Measurements from ENCODE around the gene DLL1.

Gene DLL1

DNA sequence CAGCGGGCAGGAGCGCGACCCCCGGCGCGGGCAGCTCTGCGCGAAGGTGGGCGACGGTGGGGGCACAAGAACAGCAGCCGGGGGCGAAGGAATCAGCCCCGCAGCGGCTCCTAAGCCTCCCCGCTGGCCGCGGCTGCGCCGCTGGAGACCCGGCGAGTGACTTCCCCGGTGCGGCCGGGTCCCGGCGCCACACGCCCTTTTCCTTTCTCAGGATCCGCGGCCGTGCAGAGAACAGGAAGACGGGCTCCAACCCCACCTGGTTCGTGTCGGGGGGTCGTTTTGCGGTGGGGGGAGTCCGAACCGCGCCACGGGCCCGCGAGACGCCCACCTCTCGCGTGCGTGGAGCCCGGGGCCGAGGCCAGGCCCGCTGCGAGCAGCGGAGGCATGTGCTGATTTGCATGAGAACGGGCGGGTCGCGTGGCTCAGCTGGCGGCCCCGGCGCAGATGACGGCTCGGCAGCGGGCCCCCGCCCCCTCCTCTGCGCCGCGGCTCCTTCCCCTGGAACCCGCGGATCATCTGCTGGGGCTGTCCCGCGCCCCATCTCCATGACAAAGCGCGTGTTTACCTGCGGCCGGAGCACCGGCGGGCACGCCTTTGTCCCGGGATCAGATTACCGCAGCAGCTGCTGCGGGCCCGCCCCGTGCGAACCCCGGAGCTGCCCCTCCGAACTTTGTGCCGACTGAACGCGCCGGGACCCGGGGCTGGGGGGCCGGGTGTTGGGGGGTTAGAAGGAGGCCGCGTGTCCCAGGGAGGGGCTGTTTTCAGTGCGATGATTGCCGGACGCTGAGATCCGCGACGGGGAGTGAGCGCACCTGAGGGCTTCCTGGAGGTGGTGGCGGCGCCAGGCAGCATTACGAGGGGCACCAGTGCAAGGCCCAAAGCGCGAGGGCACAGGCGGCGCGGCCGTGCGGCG is 4.9 kb upstream of the DLL1 start:
- DNase-seq: peak; percentile 87

- DNase-seq: no peak
Observed at GRCh38 chr6:170294813-170295509, 4.1 kb upstream of the DLL1 start.

- no peak for DNase-seq
Observed at GRCh38 chr6:170294298-170294730, 3.4 kb upstream of the DLL1 start.

GRCh38 chr6:170293341-170294231 is 2.7 kb upstream of the DLL1 start:
- DNase-seq: no peak

GRCh38 chr6:170292407-170293158 is 1.7 kb upstream of the DLL1 start:
- no peak for DNase-seq

DNA sequence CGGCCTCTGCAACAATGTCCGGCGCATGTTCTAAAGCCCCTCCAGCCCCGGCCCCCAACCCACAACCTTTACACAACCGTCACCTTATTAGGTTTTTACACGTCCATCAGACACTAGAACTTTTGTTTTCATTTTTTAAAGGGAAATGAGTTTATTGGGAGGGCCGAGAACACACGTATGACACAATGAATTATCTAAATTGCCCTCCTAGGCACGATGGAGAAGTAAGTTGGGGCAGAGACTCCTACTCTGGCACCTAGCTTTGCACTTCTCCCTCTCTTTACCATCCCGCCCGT is 1.2 kb upstream of the DLL1 start:
- no peak for DNase-seq

DNA sequence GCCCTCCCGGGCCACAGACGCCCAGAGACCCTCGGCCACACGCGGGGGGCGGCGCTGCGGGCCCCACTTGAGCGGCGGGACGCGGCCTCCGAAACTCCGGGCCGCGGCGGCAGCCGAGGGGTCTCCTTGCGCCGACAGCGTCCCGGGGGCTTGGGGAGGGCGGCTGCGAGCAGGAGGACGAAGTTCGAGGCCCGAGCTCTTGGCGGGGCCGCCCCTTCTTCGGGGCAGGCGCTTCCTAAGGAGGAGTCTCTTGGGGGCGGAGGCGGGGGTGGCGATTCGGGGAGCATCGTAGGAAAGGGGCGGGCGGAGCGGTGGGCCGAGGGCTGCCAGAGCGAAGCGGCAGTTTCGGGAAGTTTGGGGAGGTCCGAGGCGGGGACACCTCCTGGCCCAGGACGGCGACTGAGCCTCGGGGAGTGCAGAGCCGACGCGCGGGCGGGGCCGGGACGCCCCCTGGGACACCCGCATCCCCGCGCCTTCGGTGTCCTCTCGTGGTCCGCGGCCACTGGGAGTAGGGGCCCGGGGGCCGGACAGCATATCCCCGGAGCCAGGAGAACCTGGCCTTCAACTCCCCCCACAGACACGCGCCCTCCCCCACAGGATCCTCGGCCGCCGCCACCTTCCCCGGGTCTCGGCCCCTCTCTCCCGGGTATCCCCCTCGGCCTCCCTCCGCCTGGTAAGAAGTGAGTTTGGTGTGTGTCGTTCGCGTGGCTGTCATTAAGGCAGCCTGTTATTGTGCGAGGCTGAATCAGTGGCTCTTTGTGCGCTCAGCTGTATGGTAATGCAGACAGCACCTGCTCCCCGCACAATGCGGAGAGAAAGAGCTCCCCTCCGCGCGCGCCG is 613 bp upstream of the DLL1 start:
- DNase-seq: no peak

DNA sequence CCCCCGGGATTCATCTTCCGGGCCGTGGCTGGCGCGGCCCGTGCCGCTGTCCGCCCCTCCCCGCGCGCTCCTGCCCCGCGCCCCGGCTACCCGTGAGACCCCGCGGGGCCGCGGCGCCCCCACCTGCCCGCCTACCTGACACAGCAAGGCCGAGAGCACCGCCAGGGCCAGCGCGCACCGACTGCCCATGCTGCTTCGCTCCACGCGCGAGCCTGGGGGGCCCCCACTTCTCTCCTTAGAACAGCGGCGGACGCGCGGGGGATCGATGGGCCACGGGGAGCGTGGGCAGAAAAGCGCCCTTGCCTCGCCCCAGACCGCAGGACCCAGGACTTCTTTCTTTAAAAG is 955 bp downstream of the DLL1 start:
- DNase-seq: no peak

- no peak for DNase-seq
Observed at GRCh38 chr6:170289180-170289931, 1.5 kb downstream of the DLL1 start.

DNA sequence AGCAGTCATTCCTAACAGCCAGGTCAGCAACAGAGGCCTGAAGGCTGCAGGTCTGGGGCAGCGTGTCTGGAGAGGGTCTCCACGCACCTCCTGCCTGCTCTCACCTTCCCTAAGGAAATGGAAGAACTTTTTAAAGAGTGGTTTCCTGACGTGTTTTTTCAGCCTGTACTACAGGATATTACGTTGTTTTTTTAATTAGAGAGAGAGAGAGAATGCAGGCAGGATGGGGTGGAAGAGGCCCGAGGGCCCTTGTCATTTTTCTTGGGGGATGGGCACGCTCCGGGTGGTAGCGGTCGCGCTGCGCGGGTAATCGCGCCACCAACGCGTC is 2.1 kb downstream of the DLL1 start:
- DNase-seq: no peak

GRCh38 chr6:170288091-170288631 is 2.7 kb downstream of the DLL1 start:
- no peak for DNase-seq

GRCh38 chr6:170287371-170287876 is 3.5 kb downstream of the DLL1 start:
- DNase-seq: no peak

- no peak for DNase-seq
Observed at GRCh38 chr6:170286934-170287265, 4.0 kb downstream of the DLL1 start.

DNA sequence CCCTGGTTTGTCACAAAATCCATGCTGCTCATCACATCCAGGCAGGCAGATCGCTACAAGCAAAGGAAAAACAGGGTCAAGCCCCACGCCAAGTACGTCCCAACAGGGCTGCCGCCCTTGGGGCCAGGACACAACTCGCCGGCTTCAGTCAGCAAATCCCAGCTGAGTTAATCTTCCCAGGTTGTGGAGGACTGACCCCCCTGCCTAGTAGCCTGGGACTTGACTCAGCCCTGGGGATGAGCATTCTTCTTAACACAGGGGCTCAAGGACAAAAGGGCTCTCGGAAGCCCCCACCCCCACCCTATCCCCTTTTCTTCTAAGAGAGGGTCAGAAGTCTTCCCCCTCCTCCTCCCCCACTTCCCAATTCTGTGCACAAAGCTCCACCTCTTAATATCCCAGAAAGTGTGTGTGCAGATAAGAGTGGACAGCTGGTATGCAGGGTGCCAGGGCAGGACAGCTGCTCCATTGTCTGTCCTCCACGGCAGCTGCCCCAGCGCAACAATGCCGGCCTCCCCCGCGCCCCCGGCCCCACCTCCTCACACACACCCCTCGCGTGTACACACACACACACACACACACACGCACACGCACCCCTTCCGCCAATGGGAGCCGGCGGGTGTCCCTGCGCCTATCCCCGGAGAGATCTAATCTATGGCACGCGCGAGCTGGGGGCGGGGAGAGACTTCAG is 4.5 kb downstream of the DLL1 start:
- DNase-seq: no peak

GRCh38 chr6:170285482-170285881 is 5.4 kb downstream of the DLL1 start:
- DNase-seq: no peak

DNA sequence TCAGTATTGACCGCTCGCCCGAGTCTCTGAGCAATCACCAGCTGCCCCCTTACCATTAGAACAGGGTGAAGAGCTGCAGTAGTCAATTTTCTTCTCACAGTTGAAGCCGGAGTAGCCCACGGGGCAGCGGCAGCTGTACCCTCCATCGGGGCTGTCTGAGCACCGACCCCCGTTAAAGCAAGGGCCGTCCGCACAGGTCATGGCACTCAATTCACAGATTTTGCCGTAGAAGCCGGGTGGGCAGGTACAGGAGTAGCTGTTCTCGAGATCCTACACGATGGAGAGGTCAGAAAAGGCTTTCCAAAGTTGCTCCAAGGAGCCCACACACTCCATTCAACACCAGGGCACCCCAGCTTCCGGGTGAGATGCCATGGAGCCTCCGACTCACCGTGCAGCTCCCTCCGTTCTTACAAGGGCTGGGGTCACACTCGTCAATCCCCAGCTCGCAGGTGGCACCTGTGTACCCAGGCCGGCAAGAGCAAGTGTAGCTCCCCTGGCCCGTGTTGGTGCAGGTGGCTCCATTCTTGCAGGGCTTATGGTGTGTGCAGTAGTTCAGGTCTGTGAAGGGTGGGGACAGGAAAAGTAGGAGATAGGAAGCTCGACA is 5.9 kb downstream of the DLL1 start:
- no peak for DNase-seq

DNA sequence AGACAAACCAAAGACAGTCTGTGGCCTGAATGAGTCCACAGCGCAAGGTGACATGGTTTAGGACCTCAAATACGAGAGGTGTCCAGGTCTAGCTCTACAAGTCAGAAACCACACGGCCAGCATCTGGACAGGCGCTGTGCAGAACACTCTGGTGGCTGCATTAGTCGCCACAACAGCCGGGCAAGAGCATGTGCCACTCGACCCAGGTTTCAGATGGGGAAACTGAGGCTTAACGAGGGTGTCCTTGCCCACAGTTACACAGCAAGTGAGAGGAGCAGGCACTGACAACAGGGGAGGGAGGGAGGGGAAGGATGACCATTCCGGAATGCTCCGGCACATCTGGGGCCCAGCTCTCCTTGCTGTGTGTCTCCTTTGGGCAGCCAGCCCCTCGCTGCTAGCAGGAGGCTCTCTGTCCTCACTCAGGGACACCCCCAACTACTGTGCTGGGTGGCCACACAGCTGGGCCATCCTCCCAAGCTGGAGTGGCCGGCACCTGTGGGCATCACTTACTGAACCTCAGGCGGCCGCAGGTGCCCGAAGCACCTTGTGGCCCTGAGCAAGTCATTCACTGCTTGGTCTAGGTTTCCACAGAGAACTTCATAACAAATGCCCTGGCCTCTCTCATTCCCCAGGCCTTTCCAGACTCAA is 6.6 kb downstream of the DLL1 start:
- DNase-seq: no peak

GRCh38 chr6:170283212-170284081 is 7.4 kb downstream of the DLL1 start:
- no peak for DNase-seq

Measured in GOT3 (cell line).